ENCODE measurements around the gene KEL. TPM values are rescaled to one million over a fixed set of nuclear protein-coding genes. Genes with fewer than 3 reads are reported as not detected.

Gene KEL
- total and polyA plus RNA-seq, 2 of the 4 experiments (the other 2 are of a cell fraction) = 0.03 TPM; not detected in 1

GRCh38 chr7:143008007-143008901 is 46.1 kb upstream of the KEL start:
- Histone ChIP-seq H4K8ac (ENCODE audit: low read depth in 2 of 2, low read length in 2 of 2) (no peak overlapping the region), H3K4me3 (ENCODE audit: insufficient read depth, low read depth, low read length) (no peak overlapping the region), H2BK120ac (ENCODE audit: low read depth, low read length) (no peak overlapping the region), H3K18ac (ENCODE audit: low read depth, low read length) (no peak overlapping the region), H4K20me1 (ENCODE audit: insufficient read depth, low read length) (no peaks in the 10 kb centered on the region), H3K9ac (ENCODE audit: low read depth, low read length) (no peak overlapping the region), H2AFZ (replicated peaks; ENCODE audit: low read length, poor library complexity) (peak overlapping the region; percentile 83), H3K14ac (replicated peaks; ENCODE audit: low read depth, low read length) (no peak overlapping the region), H3K4ac (ENCODE audit: low read depth, low read length) (no peak overlapping the region), H2AK9ac (replicated peaks; ENCODE audit: low read depth, low read length, poor library complexity) (no peak overlapping the region), H4K91ac (ENCODE audit: insufficient read depth, low read depth, low read length) (no peak overlapping the region), H3K27ac (ENCODE audit: insufficient read depth, low read length) (no peak overlapping the region), H3K9me3 (ENCODE audit: control insufficient read depth, insufficient read depth, low read length) (no peaks in the 10 kb centered on the region), H3K27me3 (ENCODE audit: control insufficient read depth, insufficient read depth, low read length) (peaks cover 2% of the 10 kb centered on the region; the same call in 1 of the 2 replicates), H3K56ac (ENCODE audit: extremely low read depth, insufficient read depth, low read length) (no peak overlapping the region), H2BK5ac (ENCODE audit: low read depth, low read length, poor library complexity, severe bottlenecking) (no peak overlapping the region), H2BK20ac (ENCODE audit: low read depth, low read length) (no peak overlapping the region), H3K23ac (ENCODE audit: low read depth, low read length) (no peak overlapping the region), H2AK5ac (ENCODE audit: low read depth, low read length) (no peak overlapping the region), H3K9me1 (ENCODE audit: insufficient read depth, low read length) (no peaks in the 10 kb centered on the region), H3K4me1 (ENCODE audit: control insufficient read depth, insufficient read depth, low read length) (no peaks in the 10 kb centered on the region), H4K5ac (ENCODE audit: low read depth, low read length) (no peak overlapping the region), H3K79me1 (ENCODE audit: low read depth in 1 of 2, low read length in 2 of 2) (no peaks in the 10 kb centered on the region), H3K36me3 (ENCODE audit: control insufficient read depth, insufficient read depth, low read length) (no peaks in the 10 kb centered on the region), H3K4me2 (ENCODE audit: low read depth, low read length) (no peak overlapping the region), H2BK15ac (ENCODE audit: low read depth, low read length) (no peak overlapping the region)
- 44% methylated on average over 6 of the region's 24 CpGs; no CpG with 5 or more reads in 1 of the 2 experiments for WGBS, 2 experiments (ENCODE audit: extremely low coverage in 2 of 2, insufficient read length in 1 of 2)
- dilution Hi-C loops (cut with HindIII; ENCODE audit: low sequenced_read_pairs, unreplicated experiment) = no loop called here
- in situ Hi-C loops (cut with MboI; ENCODE audit: low sequenced_read_pairs) = loop anchor here (25.0 kb wide), 1 partner anchor 429 kb away; the partner anchor contains the start of gene TAS2R60
- BruUV-seq (replicated peaks) = no TSS peak
- TF ChIP-seq MAFK (IDR thresholded peaks at IDR 0.05; ENCODE audit: low read depth, low read length) = peak; percentile 88
- no peak for TF ChIP-seq MAZ (IDR thresholded peaks at IDR 0.05; ENCODE audit: borderline replicate concordance, low read depth, low read length)
- no peak for TF ChIP-seq CEBPB (IDR thresholded peaks at IDR 0.05; ENCODE audit: low read depth, low read length)
- TF ChIP-seq BHLHE40 (IDR thresholded peaks at IDR 0.05; ENCODE audit: low read depth, low read length) = peak; percentile 12; the same call in 1 of the 2 replicates
- TF ChIP-seq FOS (IDR thresholded peaks at IDR 0.05; ENCODE audit: low read depth, low read length) = no peak
- TF ChIP-seq CTCF (conservative IDR thresholded peaks at IDR 0.05; ENCODE audit: low read depth, low read length) = peak; percentile 89
- TF ChIP-seq SMC3 (IDR thresholded peaks at IDR 0.05; ENCODE audit: low read depth, low read length) = peak; percentile 90
- TF ChIP-seq RAD21 (IDR thresholded peaks at IDR 0.05; ENCODE audit: low read length) = peak; percentile 82
- ChIA-PET CTCF (interaction anchor here (0.6 to 5.3 kb wide), 6 partner anchors 10 to 232 kb away, joined by 3 to 69 read pairs (median 4); no protein-coding TSS in a partner anchor), POLR2A (ENCODE audit: unreplicated experiment) (no interaction called here)
- intact Hi-C loops (cut with micrococcal nuclease) = loop anchor here (1.0 to 10.0 kb wide), 5 partner anchors 207 to 473 kb away; no protein-coding TSS in a partner anchor
- DNase-seq = peak; percentile 41
- peak; percentile 99 for ATAC-seq (ENCODE audit: low read depth)
